CD4-positive, alpha-beta T cell (primary cell): Measurements from ENCODE around the gene CACNA1B. TPM values are rescaled to one million over a fixed set of nuclear protein-coding genes. Genes with fewer than 3 reads are reported as not detected.

ENCODE experiments used
- ATAC-seq: fragments of 200-7000 bp; cut with Tn5 transposase; one replicate; pipeline ENCODE4 v1.10.0; 2022; ENCODE audit warnings: mild to moderate bottlenecking; ENCODE audit not compliant: poor library complexity
- CTCF ChIA-PET: fragments of 350-600 bp; sonication (Branson Sonifier 250); formaldehyde crosslinking; loops from one replicate; lab custom pipeline; 2021; ENCODE audit warnings: antibody characterized with exemption, inconsistent platforms; lab: Charles Lee
- POLR2A ChIA-PET: fragments of 350-600 bp; sonication (Branson Sonifier 250); formaldehyde crosslinking; loops from one replicate; lab custom pipeline; 2021; ENCODE audit warnings: antibody characterized with exemption, inconsistent platforms; lab: Charles Lee
- DNase-seq, 14 experiments: peaks; one replicate each; pipeline ENCODE4 v3.0.0-alpha.2; 2013 to 2020; ENCODE audit warnings: mixed read lengths in 2 of 14
- H3K27ac ChIP-seq, 2 donors: one replicate each; pipeline versions ENCODE4 v1.5.1 to v1.7.0; 2013; ENCODE audit warnings: low read length in 2 of 2, low read depth in 1 of 2, mild to moderate bottlenecking in 1 of 2
- H3K27me3 ChIP-seq, 2 experiments: 1 replicate in 1 of 2; 2 replicates in 1 of 2; pipeline versions ENCODE4 v1.6.1 to v1.7.0; 2013; ENCODE audit warnings: low read length in 2 of 2, control low read depth in 1 of 2, mild to moderate bottlenecking in 1 of 2, moderate library complexity in 1 of 2; ENCODE audit not compliant: insufficient read depth in 2 of 2, control insufficient read depth in 1 of 2
- H3K36me3 ChIP-seq: one replicate; pipeline ENCODE4 v1.6.1; 2013; ENCODE audit warnings: low read length, control low read depth; ENCODE audit not compliant: insufficient read depth
- H3K4me1 ChIP-seq: one replicate; pipeline ENCODE4 v1.6.1; 2013; ENCODE audit warnings: low read length, control low read depth; ENCODE audit not compliant: insufficient read depth
- H3K4me3 ChIP-seq: one replicate; pipeline ENCODE4 v1.5.1; 2013; ENCODE audit warnings: mild to moderate bottlenecking, low read length, moderate library complexity
- H3K9me3 ChIP-seq, 2 experiments: 1 replicate in 1 of 2; 2 replicates in 1 of 2; pipeline versions ENCODE4 v1.6.1 to v1.7.0; 2013; ENCODE audit warnings: low read length in 2 of 2, mild to moderate bottlenecking in 2 of 2, control low read depth in 1 of 2, moderate library complexity in 1 of 2; ENCODE audit not compliant: control insufficient read depth in 1 of 2, insufficient read depth in 1 of 2
- H3K27ac Mint-ChIP-seq: one replicate; pipeline ENCODE4 v1.8.0; 2020; ENCODE audit warnings: mixed read lengths
- H3K27me3 Mint-ChIP-seq: one replicate; pipeline ENCODE4 v1.8.0; 2021; ENCODE audit warnings: mixed read lengths
- H3K36me3 Mint-ChIP-seq: one replicate; pipeline ENCODE4 v1.8.0; 2021; ENCODE audit warnings: low read depth, mixed read lengths
- H3K4me1 Mint-ChIP-seq: one replicate; pipeline ENCODE4 v1.8.0; 2021; ENCODE audit warnings: low read depth, mixed read lengths
- H3K4me3 Mint-ChIP-seq: one replicate; pipeline ENCODE4 v1.8.0; 2020; ENCODE audit warnings: mild to moderate bottlenecking, mixed read lengths
- H3K9me3 Mint-ChIP-seq: one replicate; pipeline ENCODE4 v1.8.0; 2020; ENCODE audit warnings: mixed read lengths
- intact Hi-C, 2 experiments: fragments of 100-400 bp; cut with DNase I in 1 of 2; cut with micrococcal nuclease in 1 of 2; formaldehyde crosslinking; loops; one replicate each; pipeline versions ENCODE4 v1.15.1 to v1.9.0; 2023 to 2025; cut with DNase I, micrococcal nuclease
- total RNA-seq, 174 experiments: library from RNA in 2 of 174; stranded (reverse) in 2 of 174; gene quantifications; one replicate each; pipeline ENCODE4 v1.2.3 and lab custom pipeline; 2021 to 2026
- TF ChIP-seq, protein P1 (sequence below): fragments of 200-600 bp; IDR thresholded peaks from one replicate; pipeline ENCODE4 v1.8.0; 2022; ENCODE audit warnings: antibody characterized with exemption, mild to moderate bottlenecking

CACNA1B gene
- total RNA-seq, 2 experiments from 2014 or later: not detected

DNA sequence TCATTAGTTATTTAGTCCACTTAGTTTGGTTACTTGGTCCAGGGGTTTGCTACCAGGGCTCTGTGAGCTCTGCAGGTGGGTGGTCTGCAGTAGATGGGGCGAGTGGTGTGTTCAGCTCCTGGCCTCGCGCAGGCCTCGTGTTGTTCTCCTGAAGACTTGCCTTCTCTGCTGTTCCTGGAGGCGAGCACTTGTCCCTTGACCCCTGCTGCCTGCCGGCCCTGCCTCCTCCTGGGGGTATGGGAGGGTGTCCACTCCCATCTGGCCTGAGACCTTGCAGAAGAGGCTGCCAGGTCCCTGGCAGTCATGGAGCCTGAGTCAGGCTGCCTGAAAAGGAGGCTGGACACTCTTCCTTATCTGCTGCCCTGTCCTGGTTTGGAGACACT, 137.0 kb downstream of the CACNA1B start:
- Mint-ChIP-seq H3K36me3 (no peaks in the 10 kb centered on the region), H3K9me3 (no peaks in the 10 kb centered on the region), H3K27me3 (no peaks in the 10 kb centered on the region), H3K27ac (no peak overlapping the region), H3K4me1 (no peaks in the 10 kb centered on the region), H3K4me3 (no peak overlapping the region)
- intact Hi-C loops: no loop called here
- ChIA-PET POLR2A (no interaction called here), CTCF (no interaction called here)
- Histone ChIP-seq H3K4me3 (no peak overlapping the region), H3K27me3 (no peaks in the 10 kb centered on the region), H3K36me3 (no peaks in the 10 kb centered on the region), H3K9me3 (no peaks in the 10 kb centered on the region), H3K4me1 (no peaks in the 10 kb centered on the region), H3K27ac (no peak overlapping the region)
- ATAC-seq (no peak), DNase-seq (peak in 1 of 14 experiments; percentile 5)
- TF ChIP-seq, protein P1, sequence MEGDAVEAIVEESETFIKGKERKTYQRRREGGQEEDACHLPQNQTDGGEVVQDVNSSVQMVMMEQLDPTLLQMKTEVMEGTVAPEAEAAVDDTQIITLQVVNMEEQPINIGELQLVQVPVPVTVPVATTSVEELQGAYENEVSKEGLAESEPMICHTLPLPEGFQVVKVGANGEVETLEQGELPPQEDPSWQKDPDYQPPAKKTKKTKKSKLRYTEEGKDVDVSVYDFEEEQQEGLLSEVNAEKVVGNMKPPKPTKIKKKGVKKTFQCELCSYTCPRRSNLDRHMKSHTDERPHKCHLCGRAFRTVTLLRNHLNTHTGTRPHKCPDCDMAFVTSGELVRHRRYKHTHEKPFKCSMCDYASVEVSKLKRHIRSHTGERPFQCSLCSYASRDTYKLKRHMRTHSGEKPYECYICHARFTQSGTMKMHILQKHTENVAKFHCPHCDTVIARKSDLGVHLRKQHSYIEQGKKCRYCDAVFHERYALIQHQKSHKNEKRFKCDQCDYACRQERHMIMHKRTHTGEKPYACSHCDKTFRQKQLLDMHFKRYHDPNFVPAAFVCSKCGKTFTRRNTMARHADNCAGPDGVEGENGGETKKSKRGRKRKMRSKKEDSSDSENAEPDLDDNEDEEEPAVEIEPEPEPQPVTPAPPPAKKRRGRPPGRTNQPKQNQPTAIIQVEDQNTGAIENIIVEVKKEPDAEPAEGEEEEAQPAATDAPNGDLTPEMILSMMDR: no peak

DNA sequence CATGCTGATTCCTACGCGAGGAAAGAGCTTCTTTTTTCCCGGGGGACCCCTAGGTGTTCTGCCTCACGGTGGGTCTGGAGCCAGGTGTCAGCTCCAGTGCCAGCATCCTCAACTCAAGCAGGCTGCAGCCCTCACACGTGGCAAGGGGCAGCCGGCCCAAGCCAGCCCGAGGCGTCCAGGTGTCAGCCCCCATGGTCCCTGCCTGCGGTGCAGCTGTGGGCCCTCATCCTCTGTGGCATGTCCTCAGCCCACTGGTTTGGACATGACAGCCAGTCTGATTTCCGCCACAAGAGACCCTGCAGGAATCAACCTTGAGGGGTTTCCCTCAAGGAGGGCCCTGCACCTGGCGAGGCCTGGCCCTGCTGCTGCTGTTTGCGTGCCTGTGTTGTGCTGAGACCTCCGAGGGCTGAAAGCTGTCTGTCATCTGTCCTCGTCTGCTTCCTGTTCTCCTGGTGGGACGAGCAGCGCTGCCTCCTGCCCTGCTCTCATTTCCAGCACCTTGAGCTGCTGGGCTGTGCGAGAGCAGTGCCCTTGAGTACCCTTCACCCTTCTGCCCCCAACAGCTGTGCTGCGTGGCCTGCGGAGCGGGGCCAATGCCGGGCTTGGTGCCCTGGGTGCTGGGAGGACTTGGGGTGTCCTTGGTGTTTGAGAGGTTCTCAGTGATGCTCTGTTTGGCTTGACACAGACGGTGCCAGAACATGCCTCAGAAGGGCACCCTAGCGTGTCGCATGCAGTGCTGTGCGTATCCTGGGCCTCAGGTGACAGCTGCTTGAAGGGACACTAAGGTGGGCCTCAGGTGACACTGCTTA, 137.6 kb downstream of the CACNA1B start:
- H3K27me3 ChIP-seq: no peaks in the 10 kb centered on the region
- no peaks in the 10 kb centered on the region for H3K4me1 ChIP-seq
- no peak overlapping the region for H3K4me3 ChIP-seq
- ChIA-PET CTCF (no interaction called here), POLR2A (no interaction called here)
- H3K27me3 Mint-ChIP-seq: no peaks in the 10 kb centered on the region
- H3K9me3 Mint-ChIP-seq: no peaks in the 10 kb centered on the region
- no peaks in the 10 kb centered on the region for H3K4me1 Mint-ChIP-seq
- H3K36me3 Mint-ChIP-seq: no peaks in the 10 kb centered on the region
- no peak overlapping the region for H3K27ac ChIP-seq
- no peak overlapping the region for H3K4me3 Mint-ChIP-seq
- H3K9me3 ChIP-seq: no peaks in the 10 kb centered on the region
- TF ChIP-seq, protein P1: no peak
- ATAC-seq: no peak
- H3K27ac Mint-ChIP-seq: no peak overlapping the region
- intact Hi-C loops: no loop called here
- H3K36me3 ChIP-seq: no peaks in the 10 kb centered on the region
- peak in 2 of 14 experiments; percentile 6 to 24 for DNase-seq

DNA sequence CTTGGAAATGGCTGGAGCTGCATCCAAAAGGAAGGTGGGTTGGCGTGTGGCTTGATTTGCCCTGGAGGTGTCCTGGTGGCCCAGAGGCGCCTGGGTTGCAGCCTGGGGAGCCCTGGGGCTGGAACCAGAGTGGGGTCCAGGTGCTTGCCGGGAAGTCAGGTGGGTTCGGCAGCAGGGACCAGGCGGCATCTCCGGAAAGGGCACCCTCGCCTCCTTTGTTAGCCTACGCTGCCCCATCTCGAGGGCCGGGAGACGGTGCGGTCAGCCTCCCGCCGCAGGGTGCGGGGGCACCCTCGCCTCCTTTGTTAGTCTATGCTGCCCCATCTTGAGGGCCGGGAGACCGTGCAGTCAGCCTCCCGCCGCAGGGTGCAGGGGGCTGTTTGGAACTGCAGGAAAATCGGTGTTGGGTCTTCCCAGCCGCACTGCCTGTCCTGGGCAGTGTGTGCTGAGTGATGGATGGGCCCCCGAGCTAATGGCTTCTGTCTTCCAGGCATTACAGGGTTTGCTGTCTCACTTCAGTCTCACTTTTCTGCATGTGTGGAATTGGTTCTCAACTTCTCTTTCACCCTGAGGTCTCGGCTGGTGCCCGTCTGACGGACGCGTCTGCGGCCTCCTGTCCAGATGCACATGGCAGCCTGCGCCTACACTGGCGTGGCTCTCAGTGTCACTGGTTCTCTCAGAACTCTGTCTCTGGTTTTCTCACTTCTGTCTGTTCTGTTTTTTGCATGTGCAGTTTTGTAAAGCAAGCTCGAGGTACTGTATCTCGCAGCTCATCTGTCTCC, 139.0 kb downstream of the CACNA1B start:
- TF ChIP-seq, protein P1: no peak
- H3K27me3 Mint-ChIP-seq: peaks cover 3% of the 10 kb centered on the region
- intact Hi-C loops: no loop called here
- no peak overlapping the region for H3K4me3 ChIP-seq
- POLR2A ChIA-PET: no interaction called here
- H3K4me1 ChIP-seq: no peaks in the 10 kb centered on the region
- no peak overlapping the region for H3K27ac ChIP-seq
- no peaks in the 10 kb centered on the region for H3K9me3 Mint-ChIP-seq
- no peaks in the 10 kb centered on the region for H3K36me3 Mint-ChIP-seq
- H3K27me3 ChIP-seq: peaks cover under 1 to 2% of the 10 kb centered on the region in 2 experiments
- no peaks in the 10 kb centered on the region for H3K36me3 ChIP-seq
- H3K9me3 ChIP-seq: no peaks in the 10 kb centered on the region
- H3K27ac Mint-ChIP-seq: no peak overlapping the region
- H3K4me3 Mint-ChIP-seq: no peak overlapping the region
- ATAC-seq (no peak), DNase-seq (peak in 1 of 14 experiments; percentile 2)
- CTCF ChIA-PET: no interaction called here
- no peaks in the 10 kb centered on the region for H3K4me1 Mint-ChIP-seq
